GDM1 (cell line): ENCODE measurements around the gene HRH4.

Experiments
- DNase-seq: peaks from one replicate; lab custom pipeline; 2025; lab: John Stamatoyannopoulos, UW

The HRH4 gene

GRCh38 chr18:24465486-24465885 is 5.0 kb downstream of the HRH4 start:
- no peak for DNase-seq

- no peak for DNase-seq
Observed at GRCh38 chr18:24466771-24467170, 6.3 kb downstream of the HRH4 start.

- DNase-seq, result no peak
Observed at GRCh38 chr18:24470022-24470618, 9.7 kb downstream of the HRH4 start.

GRCh38 chr18:24470805-24471204 is 10.4 kb downstream of the HRH4 start:
- no peak for DNase-seq

GRCh38 chr18:24472591-24472990 is 12.2 kb downstream of the HRH4 start:
- DNase-seq, result no peak

- DNase-seq, result no peak
Observed at GRCh38 chr18:24474406-24474805, 14.0 kb downstream of the HRH4 start.

- DNase-seq, result no peak
Observed at GRCh38 chr18:24475926-24476589, 15.6 kb downstream of the HRH4 start.

- no peak for DNase-seq
Observed at GRCh38 chr18:24479371-24479770, 18.9 kb downstream of the HRH4 start.

GRCh38 chr18:24482821-24483220 is 22.4 kb downstream of the HRH4 start:
- no peak for DNase-seq

- no peak for DNase-seq
Observed at GRCh38 chr18:24485681-24486080, 25.2 kb downstream of the HRH4 start.

GRCh38 chr18:24486684-24487083 is 26.2 kb downstream of the HRH4 start:
- DNase-seq, result no peak

- DNase-seq, result peak; percentile 18
Observed at GRCh38 chr18:24488824-24489493, 28.5 kb downstream of the HRH4 start.

GRCh38 chr18:24490539-24490938 is 30.1 kb downstream of the HRH4 start:
- DNase-seq, result no peak

- DNase-seq, result no peak
Observed at GRCh38 chr18:24491927-24492834, 31.7 kb downstream of the HRH4 start.

GRCh38 chr18:24494586-24494985 is 34.1 kb downstream of the HRH4 start:
- DNase-seq, result no peak

GRCh38 chr18:24497031-24497754 is 36.8 kb downstream of the HRH4 start:
- DNase-seq, result no peak

- DNase-seq, result no peak
Observed at GRCh38 chr18:24499814-24500213, 39.4 kb downstream of the HRH4 start.

- DNase-seq, result no peak
Observed at GRCh38 chr18:24500217-24500616, 39.8 kb downstream of the HRH4 start.

GRCh38 chr18:24500766-24501165 is 40.3 kb downstream of the HRH4 start:
- DNase-seq, result no peak

GRCh38 chr18:24502667-24503523 is 42.5 kb downstream of the HRH4 start:
- no peak for DNase-seq

GRCh38 chr18:24504401-24504800 is 44.0 kb downstream of the HRH4 start:
- DNase-seq, result no peak
